ENCODE data around the gene ZNF366.
A peak's percentile ranks its signal among the peaks of the same experiment; 100 is the strongest.

Gene ZNF366

DNA sequence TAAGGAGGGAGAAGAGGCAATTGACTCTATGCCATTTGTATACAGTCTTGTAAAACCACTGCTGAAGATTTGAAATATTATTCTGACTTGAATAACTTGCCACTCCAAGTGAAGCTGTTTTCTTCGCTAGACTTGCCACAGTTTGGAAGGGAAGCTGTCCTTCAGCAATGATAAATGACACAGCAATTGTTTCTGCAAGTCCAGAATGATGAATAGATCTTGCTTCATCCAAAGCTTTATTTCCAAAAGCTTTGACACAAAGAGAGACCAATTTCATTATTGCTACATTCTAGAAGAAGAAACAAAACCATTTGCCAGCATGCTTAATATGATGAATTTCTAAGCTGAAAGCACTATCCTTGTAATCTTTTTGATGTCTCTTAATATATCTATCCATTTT, 73.7 kb downstream of the ZNF366 start:
- ChIA-PET POLR2A (no interaction called here), CTCF (no interaction called here)
- TF ChIP-seq ELF4 (IDR thresholded peaks at IDR 0.05) (no peak), BHLHE40 (IDR thresholded peaks at IDR 0.05; ENCODE audit: borderline replicate concordance) (no peak), SUZ12 (IDR thresholded peaks at IDR 0.05) (no peak), L3MBTL2 (conservative IDR thresholded peaks at IDR 0.05) (no peak), FOXM1 (IDR thresholded peaks at IDR 0.05; ENCODE audit: borderline replicate concordance) (no peak), LEF1 (IDR thresholded peaks at IDR 0.05; ENCODE audit: borderline replicate concordance) (no peak), HDGF (IDR thresholded peaks at IDR 0.05; ENCODE audit: borderline replicate concordance) (no peak)
- DNase-seq (ENCODE audit: extremely low spot score) = no peak

DNA sequence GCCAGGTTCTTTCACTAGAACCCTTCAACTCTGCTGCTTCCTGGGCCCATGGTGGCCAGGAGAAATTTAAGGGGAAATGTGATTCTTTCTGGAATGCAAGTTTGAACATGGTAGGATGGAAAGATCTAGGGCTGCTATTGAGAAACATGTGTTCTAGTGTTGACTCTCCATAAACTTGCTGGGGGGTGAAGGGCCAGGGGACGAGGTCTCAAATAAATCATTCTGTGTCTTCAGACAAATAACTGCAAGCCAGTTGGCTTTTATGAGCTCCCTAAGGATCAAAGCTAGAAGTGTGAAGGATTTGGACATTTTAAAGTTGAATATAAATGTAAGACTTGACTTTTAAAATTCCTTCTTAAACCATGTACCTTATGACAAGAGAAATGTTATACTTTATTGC, 78.5 kb downstream of the ZNF366 start:
- DNase-seq (ENCODE audit: extremely low spot score) = no peak
- POLR2A ChIA-PET = no interaction called here
- no peak for TF ChIP-seq NFRKB (IDR thresholded peaks at IDR 0.05)
- TF ChIP-seq CTBP1 (IDR thresholded peaks at IDR 0.05; ENCODE audit: borderline replicate concordance) = no peak
- TF ChIP-seq, protein P1, sequence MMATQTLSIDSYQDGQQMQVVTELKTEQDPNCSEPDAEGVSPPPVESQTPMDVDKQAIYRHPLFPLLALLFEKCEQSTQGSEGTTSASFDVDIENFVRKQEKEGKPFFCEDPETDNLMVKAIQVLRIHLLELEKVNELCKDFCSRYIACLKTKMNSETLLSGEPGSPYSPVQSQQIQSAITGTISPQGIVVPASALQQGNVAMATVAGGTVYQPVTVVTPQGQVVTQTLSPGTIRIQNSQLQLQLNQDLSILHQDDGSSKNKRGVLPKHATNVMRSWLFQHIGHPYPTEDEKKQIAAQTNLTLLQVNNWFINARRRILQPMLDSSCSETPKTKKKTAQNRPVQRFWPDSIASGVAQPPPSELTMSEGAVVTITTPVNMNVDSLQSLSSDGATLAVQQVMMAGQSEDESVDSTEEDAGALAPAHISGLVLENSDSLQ (IDR thresholded peaks at IDR 0.05) = peak; percentile 44; the same call in 1 of the 2 replicates
- no peak for TF ChIP-seq SP1 (IDR thresholded peaks at IDR 0.05)
- TF ChIP-seq SUZ12 (IDR thresholded peaks at IDR 0.05) = no peak
- CTCF ChIA-PET = no interaction called here

DNA sequence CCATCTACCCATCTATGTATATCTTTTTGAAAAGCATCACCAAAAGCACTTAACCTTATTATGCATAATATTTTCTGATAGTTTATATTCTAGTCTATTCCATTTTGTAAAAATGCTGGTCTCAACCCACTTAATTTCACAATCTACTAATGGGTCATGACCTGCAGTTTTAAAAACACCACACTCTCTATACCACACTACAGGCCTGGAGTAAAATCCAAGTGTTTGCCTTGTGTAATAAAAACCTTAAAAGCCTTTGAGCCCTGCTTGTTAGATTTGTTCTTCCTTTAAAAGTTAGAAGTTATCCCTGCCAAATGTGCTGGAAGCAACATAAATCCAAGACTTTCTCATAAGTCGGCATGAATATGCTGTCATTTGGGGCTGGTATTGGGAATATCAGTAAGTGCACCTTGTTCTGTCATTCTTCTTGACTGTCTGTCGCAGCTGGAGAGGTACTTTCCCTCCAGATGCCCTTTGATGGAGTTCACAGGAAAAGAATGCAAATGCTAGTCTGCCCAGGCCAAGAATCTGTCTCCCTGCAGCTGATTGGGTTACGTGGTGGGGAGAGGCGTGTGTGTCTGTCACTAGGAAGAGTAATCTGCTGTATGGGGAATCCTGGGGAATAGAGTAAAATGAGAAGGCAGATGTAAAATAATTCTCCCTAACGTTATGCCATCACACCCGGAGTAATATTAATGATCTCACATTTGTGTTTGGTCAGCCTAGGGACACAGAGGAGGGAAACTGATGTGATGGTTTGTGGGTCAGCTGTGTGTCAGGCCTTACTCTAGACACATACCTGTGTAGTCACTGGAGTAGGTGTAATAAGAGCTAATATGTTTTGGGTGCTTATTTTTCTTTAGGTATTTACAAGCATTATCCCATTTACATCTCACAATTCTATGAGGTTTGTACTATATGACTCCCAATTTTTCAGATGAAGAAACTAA, 79.4 kb downstream of the ZNF366 start:
- DNase-seq (ENCODE audit: extremely low spot score) = no peak
- POLR2A ChIA-PET = no interaction called here
- CTCF ChIA-PET = no interaction called here
- TF ChIP-seq FOXA1 (IDR thresholded peaks at IDR 0.05) = no peak
- TF ChIP-seq ZNF384 (IDR thresholded peaks at IDR 0.05) = no peak
- TF ChIP-seq LEF1 (IDR thresholded peaks at IDR 0.05; ENCODE audit: borderline replicate concordance) = no peak
- TF ChIP-seq ELF4 (IDR thresholded peaks at IDR 0.05) = no peak
- TF ChIP-seq, protein P1 (IDR thresholded peaks at IDR 0.05) = no peak
- TF ChIP-seq FOXM1 (IDR thresholded peaks at IDR 0.05; ENCODE audit: borderline replicate concordance) = no peak
- no peak for TF ChIP-seq SP1 (IDR thresholded peaks at IDR 0.05)
- no peak for TF ChIP-seq SUZ12 (IDR thresholded peaks at IDR 0.05)
- no peak for TF ChIP-seq ARNT (IDR thresholded peaks at IDR 0.05)
- no peak for TF ChIP-seq TARDBP (IDR thresholded peaks at IDR 0.05)
- TF ChIP-seq FOXK2 (IDR thresholded peaks at IDR 0.05) = no peak
- TF ChIP-seq NFRKB (IDR thresholded peaks at IDR 0.05) = no peak
- no peak for TF ChIP-seq L3MBTL2 (conservative IDR thresholded peaks at IDR 0.05)
- TF ChIP-seq HDGF (IDR thresholded peaks at IDR 0.05; ENCODE audit: borderline replicate concordance) = no peak

DNA sequence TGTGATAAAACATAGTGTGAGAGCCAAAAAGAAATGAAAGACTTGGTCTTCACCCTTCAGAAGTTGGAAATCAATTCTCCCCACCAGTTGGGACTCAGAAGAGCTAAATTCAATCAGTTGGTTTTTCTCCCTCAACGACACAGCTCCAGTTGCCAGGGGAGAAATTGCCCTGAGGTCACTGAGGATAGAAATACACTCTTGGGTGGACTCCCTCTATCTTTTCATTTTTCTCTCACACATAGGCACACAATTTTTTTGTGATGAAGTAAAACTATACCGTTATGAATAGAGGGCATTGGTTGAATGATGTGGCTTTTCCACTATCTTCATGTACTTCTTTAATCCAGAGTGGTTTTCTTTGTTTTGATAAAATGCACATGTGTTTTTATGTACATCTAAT, 80.2 kb downstream of the ZNF366 start:
- TF ChIP-seq ARNT (IDR thresholded peaks at IDR 0.05) = no peak
- no peak for TF ChIP-seq L3MBTL2 (conservative IDR thresholded peaks at IDR 0.05)
- TF ChIP-seq CTBP1 (IDR thresholded peaks at IDR 0.05; ENCODE audit: borderline replicate concordance) = no peak
- TF ChIP-seq, protein P1 (IDR thresholded peaks at IDR 0.05) = no peak
- CTCF ChIA-PET = no interaction called here
- POLR2A ChIA-PET = no interaction called here
- DNase-seq (ENCODE audit: extremely low spot score) = no peak

DNA sequence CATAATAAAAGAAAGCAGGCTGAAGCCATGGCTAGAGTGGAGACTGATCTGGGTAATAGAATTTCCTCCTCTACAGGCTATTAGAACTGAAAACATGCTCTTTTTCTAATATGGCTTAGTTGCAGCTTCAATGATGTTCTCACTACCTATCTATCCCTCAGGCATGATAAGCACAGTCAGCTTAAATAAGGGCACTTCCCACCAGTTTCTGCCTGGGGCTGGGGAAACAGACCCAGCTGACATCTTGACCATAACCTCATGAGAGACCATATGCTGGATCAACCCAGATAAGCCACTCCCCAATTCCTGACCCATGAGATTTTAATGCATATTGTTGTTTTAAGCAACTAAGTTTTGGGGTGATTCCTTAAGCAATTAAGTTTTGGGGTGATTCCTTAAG, 81.2 kb downstream of the ZNF366 start:
- no peak for DNase-seq (ENCODE audit: extremely low spot score)
- POLR2A ChIA-PET = no interaction called here
- TF ChIP-seq FOXK2 (IDR thresholded peaks at IDR 0.05) = no peak
- no peak for TF ChIP-seq LEF1 (IDR thresholded peaks at IDR 0.05; ENCODE audit: borderline replicate concordance)
- CTCF ChIA-PET = no interaction called here

DNA sequence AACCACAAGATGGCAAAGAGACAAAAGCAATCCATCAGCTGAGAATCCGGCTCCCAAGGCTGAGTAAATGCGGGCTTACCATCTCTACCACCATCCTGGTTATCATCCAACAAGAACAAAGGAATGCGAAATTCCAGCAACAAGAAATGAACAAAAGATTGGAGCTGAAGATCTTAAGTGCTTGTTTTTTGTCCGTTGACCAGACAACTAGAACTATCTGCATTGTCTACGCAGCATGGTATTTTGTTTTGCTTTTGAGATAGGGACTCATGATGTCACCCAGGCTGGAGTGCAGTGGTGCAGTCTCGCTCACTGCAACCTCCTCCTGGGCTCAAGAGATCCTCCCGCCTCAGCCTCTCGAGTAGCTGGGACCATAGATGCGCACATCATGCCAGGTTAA, 88.9 kb downstream of the ZNF366 start:
- CTCF ChIA-PET = no interaction called here
- POLR2A ChIA-PET = no interaction called here
- TF ChIP-seq SP1 (IDR thresholded peaks at IDR 0.05) (no peak), FOXK2 (IDR thresholded peaks at IDR 0.05) (no peak), ARNT (IDR thresholded peaks at IDR 0.05) (no peak), ELF4 (IDR thresholded peaks at IDR 0.05) (no peak), L3MBTL2 (conservative IDR thresholded peaks at IDR 0.05) (no peak), FOXA1 (IDR thresholded peaks at IDR 0.05) (no peak), ZNF384 (IDR thresholded peaks at IDR 0.05) (no peak), CTBP1 (IDR thresholded peaks at IDR 0.05; ENCODE audit: borderline replicate concordance) (no peak), NFRKB (IDR thresholded peaks at IDR 0.05) (no peak), HDGF (IDR thresholded peaks at IDR 0.05; ENCODE audit: borderline replicate concordance) (no peak), FOXM1 (IDR thresholded peaks at IDR 0.05; ENCODE audit: borderline replicate concordance) (no peak), SUZ12 (IDR thresholded peaks at IDR 0.05) (no peak), TARDBP (IDR thresholded peaks at IDR 0.05) (no peak), LEF1 (IDR thresholded peaks at IDR 0.05; ENCODE audit: borderline replicate concordance) (no peak), BHLHE40 (IDR thresholded peaks at IDR 0.05; ENCODE audit: borderline replicate concordance) (no peak)
- TF ChIP-seq, protein P1 (IDR thresholded peaks at IDR 0.05) = no peak
- DNase-seq (ENCODE audit: extremely low spot score) = no peak

Measured in HEK293T (cell line).